K562 (cell line): ENCODE measurements around the gene MCEMP1. TPM values are rescaled to one million over a fixed set of nuclear protein-coding genes. Genes with fewer than 3 reads are reported as not detected.

Experiments
- ATF7 ChIP-seq: fragments of 450-650 bp; IDR thresholded peaks from 2 replicates; pipeline ENCODE4 v1.7.1; 2014; ENCODE audit warnings: mild to moderate bottlenecking, moderate library complexity
- CBX1 ChIP-seq: sonication (generic); IDR thresholded peaks from 2 replicates; pipeline ENCODE4 v1.6.1; 2016; ENCODE audit warnings: antibody characterized with exemption, low read depth, mild to moderate bottlenecking
- CHD2 ChIP-seq: IDR thresholded peaks from 2 replicates; pipeline ENCODE4 v1.6.1; 2011; ENCODE audit warnings: low read depth, low read length
- CUX1 ChIP-seq: fragments of 200-800 bp; sonication (Bioruptor generic); IDR thresholded peaks from 2 replicates; pipeline ENCODE4 v1.6.1; 2016; ENCODE audit warnings: missing genetic modification characterization, missing compliant biosample characterization
- EGR1 ChIP-seq: fragments of 450-650 bp; conservative IDR thresholded peaks from 2 replicates; pipeline ENCODE4 v1.6.1; 2017; ENCODE audit warnings: mild to moderate bottlenecking
- ERF ChIP-seq: fragments of 450-650 bp; formaldehyde crosslinking; IDR thresholded peaks from 2 replicates; pipeline ENCODE4 v1.4.0; 2020; ENCODE audit warnings: mild to moderate bottlenecking, mixed read lengths
- FOXK1 ChIP-seq: sonication (generic); formaldehyde crosslinking; IDR thresholded peaks from 2 replicates; pipeline ENCODE4 v1.8.0; 2022; ENCODE audit warnings: missing genetic modification reagents, mild to moderate bottlenecking, borderline replicate concordance
- HNRNPH1 ChIP-seq: fragments of 200-400 bp; formaldehyde crosslinking; optimal IDR thresholded peaks from 2 replicates; pipeline ENCODE3; 2017; ENCODE audit warnings: low read depth, mild to moderate bottlenecking, low read length, moderate library complexity
- NFE2 ChIP-seq: IDR thresholded peaks from 2 replicates; pipeline ENCODE4 v1.6.1; 2014; ENCODE audit warnings: antibody characterized with exemption, low read depth
- RBM22 ChIP-seq: fragments of 200-400 bp; formaldehyde crosslinking; IDR thresholded peaks from 2 replicates; pipeline ENCODE4 v1.6.1; 2018; ENCODE audit warnings: low read length, low read depth; ENCODE audit not compliant: poor library complexity, severe bottlenecking
- ZFP30 ChIP-seq: fragments of 250-450 bp; sonication (Bioruptor Pico); IDR thresholded peaks from 2 replicates; pipeline ENCODE4 v1.8.0; 2022; ENCODE audit warnings: moderate library complexity, mild to moderate bottlenecking, inconsistent platforms, borderline replicate concordance
- ZHX1 ChIP-seq: fragments of 150-350 bp; conservative IDR thresholded peaks from 2 replicates; pipeline ENCODE4 v1.6.1; 2014; ENCODE audit warnings: low read length
- ZNF583 ChIP-seq: fragments of 250-450 bp; sonication (Bioruptor Pico); IDR thresholded peaks from 2 replicates; pipeline ENCODE4 v1.4.0; 2020
- polyA plus RNA-seq, 8 experiments: library from polyadenylated mRNA; depleted of rRNA in 4 of 8; stranded (reverse) in 5 of 8; unstranded in 3 of 8; fragments of >200 nt; fragmentation: Nextera tagmentation in 2 of 8; fragmentation: Illumina TruSeq in 1 of 8; extraction: Ambion mirVana in 2 of 8; extraction: Trizol in 1 of 8; gene quantifications; 2 replicates each; pipeline versions ENCODE4 v1.2.1 to v1.2.3, GENCODE V29; 2011 to 2014; ENCODE audit warnings: inconsistent platforms in 1 of 8, missing spikeins in 1 of 8
- total RNA-seq, 7 experiments: library from RNA; depleted of rRNA in 6 of 7; stranded (reverse); fragments of >200 nt in 6 of 7; fragmentation: Illumina TruSeq in 2 of 7; extraction: Trizol in 2 of 7; gene quantifications; 2 replicates each; pipeline versions ENCODE4 v1.2.1 to v1.2.3, GENCODE V29; 2011 to 2021; ENCODE audit warnings: low replicate concordance in 1 of 7
- TF ChIP-seq, protein P1 (sequence below): fragments of 250-450 bp; sonication (Bioruptor Pico); IDR thresholded peaks from 2 replicates; pipeline ENCODE4 v1.5.1; 2021; ENCODE audit warnings: mild to moderate bottlenecking
- TF ChIP-seq, protein P2 (sequence below), 2 experiments: fragments of 250-450 bp in 1 of 2; fragments of 450-650 bp in 1 of 2; sonication (Bioruptor Pico) in 1 of 2; IDR thresholded peaks; 2 replicates each; pipeline versions ENCODE4 v1.6.1 to v1.8.0; 2016 to 2021; ENCODE audit warnings: mild to moderate bottlenecking in 2 of 2, moderate library complexity in 2 of 2, missing compliant biosample characterization in 1 of 2, missing genetic modification characterization in 1 of 2

Gene MCEMP1
- total and polyA plus RNA-seq, 9 of the 15 experiments (the other 6 are each of a cell fraction or from before 2014, with no cell fraction given): 0.11 to 1.8 (median 0.51) TPM

DNA sequence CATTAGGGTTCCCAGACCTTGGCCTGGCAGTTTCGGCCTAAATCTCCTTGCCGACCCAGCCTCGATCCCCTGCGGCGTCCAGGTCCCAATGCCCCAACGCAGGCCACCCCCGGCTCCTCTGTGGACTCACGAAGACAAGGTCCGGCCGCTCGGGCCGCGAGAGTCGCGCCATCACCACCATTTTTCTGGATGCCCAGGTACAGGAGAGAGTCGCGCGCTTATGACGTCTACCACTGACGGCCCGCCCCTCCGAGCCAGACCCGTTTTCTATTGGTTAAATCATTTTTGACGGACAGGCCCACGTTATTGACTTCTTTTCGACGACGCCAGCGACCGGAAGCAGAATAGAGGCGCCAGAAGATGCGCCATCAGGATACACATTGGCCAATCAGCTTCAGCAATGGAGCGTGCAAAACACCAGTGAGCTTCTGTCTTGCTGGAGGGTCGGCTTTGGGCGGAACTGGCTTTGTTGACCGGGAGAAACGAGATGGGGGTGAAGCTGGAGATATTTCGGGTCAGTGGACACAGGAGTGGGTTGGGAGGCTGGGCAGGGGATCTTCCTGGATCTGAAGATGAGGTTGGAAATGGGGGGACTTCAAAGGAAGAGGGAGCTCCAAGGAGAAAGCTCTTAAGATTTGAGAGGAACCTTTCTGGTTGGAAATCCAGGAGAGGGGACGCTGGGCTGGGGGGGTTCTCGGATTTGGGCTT, 47.4 kb upstream of the MCEMP1 start, which contains the start of the genes PET100 and XAB2 (continued):
- TF ChIP-seq ZHX1 (0 out of 2 replicates have a peak, but pooled peaks have one; percentile 37), CBX1 (no peak), FOXK1 (CRISPR knock-in tag) (0 out of 2 replicates have a peak, but pooled peaks have one; percentile 82), HNRNPH1 (no peak), CHD2 (peak; percentile 82), NFE2 (no peak), EGR1 (no peak), ZFP30 (CRISPR knock-in tag) (no peak), CUX1 (CRISPR knock-in tag) (no peak), RBM22 (no peak), ERF (CRISPR knock-in tag) (no peak; the same call in 1 of the 2 replicates), ZNF583 (CRISPR knock-in tag) (no peak), ATF7 (peak; percentile 90)
- TF ChIP-seq, protein P1, sequence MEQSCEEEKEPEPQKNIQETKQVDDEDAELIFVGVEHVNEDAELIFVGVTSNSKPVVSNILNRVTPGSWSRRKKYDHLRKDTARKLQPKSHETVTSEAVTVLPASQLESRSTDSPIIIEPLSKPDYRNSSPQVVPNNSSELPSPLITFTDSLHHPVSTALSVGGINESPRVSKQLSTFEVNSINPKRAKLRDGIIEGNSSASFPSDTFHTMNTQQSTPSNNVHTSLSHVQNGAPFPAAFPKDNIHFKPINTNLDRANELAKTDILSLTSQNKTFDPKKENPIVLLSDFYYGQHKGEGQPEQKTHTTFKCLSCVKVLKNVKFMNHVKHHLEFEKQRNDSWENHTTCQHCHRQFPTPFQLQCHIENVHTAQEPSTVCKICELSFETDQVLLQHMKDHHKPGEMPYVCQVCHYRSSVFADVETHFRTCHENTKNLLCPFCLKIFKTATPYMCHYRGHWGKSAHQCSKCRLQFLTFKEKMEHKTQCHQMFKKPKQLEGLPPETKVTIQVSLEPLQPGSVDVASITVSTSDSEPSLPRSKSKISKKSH (CRISPR knock-in tag): no peak
- TF ChIP-seq, protein P2, sequence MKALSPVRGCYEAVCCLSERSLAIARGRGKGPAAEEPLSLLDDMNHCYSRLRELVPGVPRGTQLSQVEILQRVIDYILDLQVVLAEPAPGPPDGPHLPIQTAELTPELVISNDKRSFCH (CRISPR knock-in tag; IDR thresholded peaks at IDR 0.05): no peak
- TF ChIP-seq, protein P2 (tag; IDR thresholded peaks at IDR 0.05): no peak
